AG04450 (cell line): Measurements from ENCODE around the gene CCL4. TPM values are rescaled to one million over a fixed set of nuclear protein-coding genes. Genes with fewer than 3 reads are reported as not detected.
"Not testable (repeated sequence)": the region's sequence is repeated elsewhere in the genome, so short reads cannot be mapped to it uniquely, and the experiment has no call there.

Experiments
- CTCF ChIA-PET: fragments of 300-600, 350-600 bp; formaldehyde crosslinking; extraction: SDS; loops from one replicate; lab custom pipeline; 2022; ENCODE audit warnings: antibody characterized with exemption, inconsistent platforms; lab: Charles Lee
- POLR2A ChIA-PET: fragments of 350-600 bp; formaldehyde crosslinking; extraction: SDS; loops from one replicate; lab custom pipeline; 2021; ENCODE audit warnings: antibody characterized with exemption, inconsistent platforms; lab: Yijun Ruan, JAX
- DNase-seq: peaks from one replicate; pipeline ENCODE4 v3.0.0-alpha.2; 2011; ENCODE audit warnings: low read depth, low spot score
- H3K27ac ChIP-seq: one replicate; pipeline ENCODE4 v1.5.1; 2012; ENCODE audit warnings: low read depth, low read length, control low read depth
- H3K27me3 ChIP-seq: one replicate; pipeline ENCODE4 v1.6.0; 2012; ENCODE audit warnings: low read length; ENCODE audit not compliant: control insufficient read depth, insufficient read depth
- H3K4me3 ChIP-seq: 2 replicates; pipeline ENCODE4 v1.5.1; 2011; ENCODE audit warnings: mild to moderate bottlenecking, low read depth, low read length, control low read depth
- H3K9me3 ChIP-seq: 2 replicates; pipeline ENCODE4 v1.5.1; 2012; ENCODE audit warnings: low read length; ENCODE audit not compliant: control insufficient read depth, insufficient read depth
- CTCF ChIP-seq: IDR thresholded peaks from 2 replicates; pipeline ENCODE4 v1.5.1; 2011; ENCODE audit warnings: low read depth, low read length, control low read depth, inconsistent platforms
- polyA plus RNA-seq: library from polyadenylated mRNA; depleted of rRNA; stranded (reverse); fragments of >200 nt; gene quantifications from 2 replicates; pipeline ENCODE4 v1.2.3, GENCODE V29; 2011

Gene CCL4
- polyA plus RNA-seq, 1 experiment: not detected

GRCh38 chr17:36107660-36108059 lies 4.0 kb downstream of the CCL4 start:
- Histone ChIP-seq H3K9me3 (no peaks in the 10 kb centered on the region), H3K27me3 (no peaks in the 10 kb centered on the region), H3K27ac (no peak overlapping the region), H3K4me3 (no peak overlapping the region)
- no peak for DNase-seq
- TF ChIP-seq CTCF: no peak
- CTCF ChIA-PET: no interaction called here
- POLR2A ChIA-PET: no interaction called here

- DNase-seq, CTCF ChIA-PET, H3K27me3 ChIP-seq, H3K9me3 ChIP-seq, H3K27ac ChIP-seq, H3K4me3 ChIP-seq, POLR2A ChIA-PET: not testable (repeated sequence)
These were observed 4.6 kb downstream of the CCL4 start for GRCh38 chr17:36108265-36108664.

GRCh38 chr17:36111068-36111490 lies 7.5 kb downstream of the CCL4 start:
- ChIA-PET CTCF (interaction anchor here (1.8 kb wide), 1 partner anchor 38 kb away, joined by 8 read pairs; no protein-coding TSS in a partner anchor), POLR2A (no interaction called here)
- Histone ChIP-seq H3K27ac (no peak overlapping the region), H3K27me3 (no peaks in the 10 kb centered on the region), H3K9me3 (no peaks in the 10 kb centered on the region), H3K4me3 (no peak overlapping the region)
- no peak for DNase-seq
- no peak for TF ChIP-seq CTCF

- Histone ChIP-seq H3K4me3 (no peak overlapping the region), H3K9me3 (no peaks in the 10 kb centered on the region), H3K27ac (no peak overlapping the region), H3K27me3 (no peaks in the 10 kb centered on the region)
- CTCF ChIA-PET: interaction anchor here (1.4 kb wide), 1 partner anchor 36 kb away, joined by 6 read pairs; no protein-coding TSS in a partner anchor
- no peak for DNase-seq
- TF ChIP-seq CTCF: no peak
- POLR2A ChIA-PET: no interaction called here
These were observed 8.9 kb downstream of the CCL4 start for GRCh38 chr17:36112572-36112971.

GRCh38 chr17:36113131-36113530 lies 9.5 kb downstream of the CCL4 start:
- H3K9me3 ChIP-seq, POLR2A ChIA-PET, H3K27me3 ChIP-seq, CTCF ChIA-PET, H3K27ac ChIP-seq, H3K4me3 ChIP-seq, DNase-seq: not testable (repeated sequence)

GRCh38 chr17:36114971-36115648 lies 11.5 kb downstream of the CCL4 start:
- POLR2A ChIA-PET, H3K27me3 ChIP-seq, H3K27ac ChIP-seq, H3K9me3 ChIP-seq, DNase-seq, H3K4me3 ChIP-seq, CTCF ChIA-PET: not testable (repeated sequence)

- H3K4me3 ChIP-seq, H3K9me3 ChIP-seq, CTCF ChIA-PET, DNase-seq, H3K27me3 ChIP-seq, POLR2A ChIA-PET, H3K27ac ChIP-seq: not testable (repeated sequence)
These were observed 12.0 kb downstream of the CCL4 start for GRCh38 chr17:36115649-36115977.
